Right atrium auricular region (tissue), 2 donors: Measurements from ENCODE around the gene GMIP. TPM values are rescaled to one million over a fixed set of nuclear protein-coding genes. Genes with fewer than 3 reads are reported as not detected.

Experiments
- DNase-seq: peaks from one replicate; pipeline ENCODE4 v3.0.0-alpha.2; 2019; ENCODE audit warnings: low spot score
- H3K27ac ChIP-seq, 2 donors: fragments of 200-600 bp; sonication (generic); 1 replicate in 1 of 2; 2 replicates in 1 of 2; pipeline ENCODE4 v1.5.1; 2016 to 2019
- H3K27me3 ChIP-seq, 2 donors: fragments of 200-600 bp; sonication (generic); one replicate each; pipeline versions ENCODE4 v1.5.1 to v1.6.0; 2017 to 2019
- H3K36me3 ChIP-seq: fragments of 200-600 bp; sonication (generic); one replicate; pipeline ENCODE4 v1.5.1; 2016
- H3K4me1 ChIP-seq, 2 donors: fragments of 200-600 bp; sonication (generic); one replicate each; pipeline versions ENCODE4 v1.5.1 to v1.6.0; 2017 to 2019
- H3K4me3 ChIP-seq, 2 donors: fragments of 200-600 bp; sonication (generic); 1 replicate in 1 of 2; 2 replicates in 1 of 2; pipeline ENCODE4 v1.5.1; 2017 to 2019; ENCODE audit warnings: mild to moderate bottlenecking in 1 of 2, moderate library complexity in 1 of 2
- H3K9me3 ChIP-seq, 2 donors: fragments of 200-600 bp; sonication (generic); one replicate each; pipeline ENCODE4 v1.5.1; 2019
- total RNA-seq, 2 donors: library from RNA; depleted of rRNA; stranded (reverse); fragments of >200 nt; gene quantifications; one replicate each; pipeline ENCODE4 v1.1.0, GENCODE V29; 2016
- TF ChIP-seq, protein P1 (sequence below), 2 donors: fragments of 200-600 bp; sonication (generic); IDR thresholded peaks; one replicate each; pipeline ENCODE4 v1.5.1; 2019; ENCODE audit warnings: antibody characterized with exemption in 2 of 2

Gene GMIP
- total RNA-seq, 2 donors from 2014 or later: 2.3 to 4.9 TPM

DNA sequence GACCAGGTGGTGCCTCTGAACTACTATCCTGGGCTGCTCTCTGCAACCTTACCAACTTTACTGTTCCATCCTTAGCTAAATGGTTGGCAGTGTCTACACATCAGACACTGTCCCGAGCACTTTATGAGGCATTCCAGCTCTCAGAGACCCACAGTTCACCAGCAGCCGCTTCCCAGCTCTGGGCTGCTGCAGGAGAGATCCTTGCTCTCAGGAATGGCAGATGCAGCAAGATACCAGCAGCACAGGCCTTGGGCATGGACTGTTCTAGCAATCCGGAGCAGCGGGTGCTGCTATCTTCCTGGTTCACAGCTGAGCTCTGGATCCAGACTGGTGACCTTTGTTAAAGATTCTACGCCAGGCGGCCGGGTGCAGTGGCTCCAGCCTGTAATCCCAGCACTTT is 12.1 kb downstream of the GMIP start:
- no peak for DNase-seq
- Histone ChIP-seq H3K4me1 (peaks cover 0 to 16% of the 10 kb centered on the region in 2 donors), H3K4me3 (no peak overlapping the region), H3K9me3 (no peaks in the 10 kb centered on the region), H3K27me3 (no peaks in the 10 kb centered on the region), H3K36me3 (no peaks in the 10 kb centered on the region), H3K27ac (no peak overlapping the region)
- TF ChIP-seq, protein P1, sequence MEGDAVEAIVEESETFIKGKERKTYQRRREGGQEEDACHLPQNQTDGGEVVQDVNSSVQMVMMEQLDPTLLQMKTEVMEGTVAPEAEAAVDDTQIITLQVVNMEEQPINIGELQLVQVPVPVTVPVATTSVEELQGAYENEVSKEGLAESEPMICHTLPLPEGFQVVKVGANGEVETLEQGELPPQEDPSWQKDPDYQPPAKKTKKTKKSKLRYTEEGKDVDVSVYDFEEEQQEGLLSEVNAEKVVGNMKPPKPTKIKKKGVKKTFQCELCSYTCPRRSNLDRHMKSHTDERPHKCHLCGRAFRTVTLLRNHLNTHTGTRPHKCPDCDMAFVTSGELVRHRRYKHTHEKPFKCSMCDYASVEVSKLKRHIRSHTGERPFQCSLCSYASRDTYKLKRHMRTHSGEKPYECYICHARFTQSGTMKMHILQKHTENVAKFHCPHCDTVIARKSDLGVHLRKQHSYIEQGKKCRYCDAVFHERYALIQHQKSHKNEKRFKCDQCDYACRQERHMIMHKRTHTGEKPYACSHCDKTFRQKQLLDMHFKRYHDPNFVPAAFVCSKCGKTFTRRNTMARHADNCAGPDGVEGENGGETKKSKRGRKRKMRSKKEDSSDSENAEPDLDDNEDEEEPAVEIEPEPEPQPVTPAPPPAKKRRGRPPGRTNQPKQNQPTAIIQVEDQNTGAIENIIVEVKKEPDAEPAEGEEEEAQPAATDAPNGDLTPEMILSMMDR (IDR thresholded peaks at IDR 0.05): no peak

- Histone ChIP-seq H3K4me3 (no peak overlapping the region), H3K9me3 (no peaks in the 10 kb centered on the region), H3K4me1 (peaks cover 0 to 16% of the 10 kb centered on the region in 2 donors), H3K27me3 (no peaks in the 10 kb centered on the region), H3K27ac (no peak overlapping the region), H3K36me3 (no peaks in the 10 kb centered on the region)
- DNase-seq: no peak
- TF ChIP-seq, protein P1 (IDR thresholded peaks at IDR 0.05): no peak
Measured at GRCh38 chr19:19630426-19630825, 13.0 kb downstream of the GMIP start.

GRCh38 chr19:19630062-19630414 is 13.4 kb downstream of the GMIP start:
- no peaks in the 10 kb centered on the region for H3K36me3 ChIP-seq
- no peaks in the 10 kb centered on the region for H3K9me3 ChIP-seq
- no peak overlapping the region for H3K4me3 ChIP-seq
- H3K4me1 ChIP-seq: peaks cover 0 to 16% of the 10 kb centered on the region in 2 donors
- no peak overlapping the region for H3K27ac ChIP-seq
- TF ChIP-seq, protein P1 (IDR thresholded peaks at IDR 0.05): no peak
- no peaks in the 10 kb centered on the region for H3K27me3 ChIP-seq
- no peak for DNase-seq

DNA sequence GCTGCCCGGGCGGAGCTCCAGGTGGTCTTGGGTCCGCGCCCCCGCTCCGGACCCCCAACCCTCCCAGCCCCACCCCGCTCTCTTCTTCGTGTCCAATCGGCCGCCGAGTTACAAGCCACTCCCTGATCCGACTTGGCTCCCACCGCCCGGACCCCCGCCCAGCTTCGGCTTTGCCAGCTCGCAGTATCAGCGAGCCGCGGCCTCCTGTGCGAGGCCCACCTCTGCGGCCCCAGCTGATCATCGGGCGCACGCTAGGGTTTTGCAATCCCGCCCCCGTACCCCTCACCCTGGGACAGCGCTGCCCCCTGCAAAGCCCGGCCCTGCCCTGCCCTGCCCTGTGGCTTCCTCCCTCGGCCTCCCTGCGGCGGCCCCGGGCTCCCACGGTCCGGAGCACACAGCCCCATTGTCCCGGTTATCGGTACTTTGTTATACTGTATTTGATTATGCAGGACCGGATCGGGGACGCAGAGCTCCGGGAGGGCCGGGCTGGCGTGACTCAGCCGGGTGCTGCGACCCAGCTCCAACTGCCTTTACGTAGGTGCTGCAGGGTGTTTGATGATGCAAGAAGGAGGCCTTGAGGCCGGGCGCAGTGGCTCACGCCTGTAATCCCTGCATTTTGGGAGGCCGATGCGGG is 14.8 kb downstream of the GMIP start:
- Histone ChIP-seq H3K27me3 (no peaks in the 10 kb centered on the region), H3K36me3 (no peaks in the 10 kb centered on the region), H3K27ac (no peak overlapping the region), H3K9me3 (no peaks in the 10 kb centered on the region), H3K4me1 (peaks cover 0 to 16% of the 10 kb centered on the region in 2 donors), H3K4me3 (peak overlapping the region; percentile 35 to 50)
- TF ChIP-seq, protein P1 (IDR thresholded peaks at IDR 0.05): no peak
- no peak for DNase-seq

- no peak for DNase-seq
- peaks cover 0 to 16% of the 10 kb centered on the region in 2 donors for H3K4me1 ChIP-seq
- no peaks in the 10 kb centered on the region for H3K27me3 ChIP-seq
- TF ChIP-seq, protein P1 (IDR thresholded peaks at IDR 0.05): no peak
- peak within 1 kb of the TSS; percentile 35 to 50 for H3K4me3 ChIP-seq
- H3K27ac ChIP-seq: no peak within 1 kb of the TSS
- H3K9me3 ChIP-seq: no peaks in the 10 kb centered on the region
- H3K36me3 ChIP-seq: no peaks in the 10 kb centered on the region
Measured at GRCh38 chr19:19627621-19628500, 15.6 kb downstream of the GMIP start, which contains the start of gene LPAR2. LPAR2 (minus strand) TSS chr19:19628220; CDS start chr19:19627275, 945 bp downstream.
